HG03432 (cell line): ENCODE measurements around the gene RASGRF1.
A peak's percentile ranks its signal among the peaks of the same experiment; 100 is the strongest.

Source experiments
- ATAC-seq: cut with Tn5 transposase; IDR thresholded peaks from one replicate; pipeline ENCODE4 v1.9.1; 2021; ENCODE audit warnings: mild to moderate bottlenecking, moderate library complexity; ENCODE audit not compliant: unreplicated experiment

RASGRF1 gene

DNA sequence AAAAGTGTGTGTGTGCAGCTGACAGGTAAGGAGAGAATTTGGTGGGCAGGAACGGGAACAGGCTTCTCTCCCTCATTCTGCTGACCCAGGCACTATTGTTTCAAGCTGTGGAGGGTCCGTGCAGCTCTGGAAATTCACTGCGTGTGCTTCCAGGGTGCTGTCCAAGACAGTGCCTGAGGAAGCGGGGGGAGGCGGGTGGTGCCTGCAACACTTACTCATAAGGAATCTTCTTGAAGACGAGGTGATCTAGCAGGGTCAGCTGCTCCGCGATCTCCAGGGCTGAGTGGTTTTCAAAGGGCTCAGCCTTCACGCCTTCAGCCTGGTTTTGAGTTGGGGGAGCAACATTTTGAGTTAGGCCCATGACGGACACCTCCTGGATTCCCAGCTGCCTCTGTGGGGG, 99.1 kb downstream of the RASGRF1 start:
- ATAC-seq = no peak

DNA sequence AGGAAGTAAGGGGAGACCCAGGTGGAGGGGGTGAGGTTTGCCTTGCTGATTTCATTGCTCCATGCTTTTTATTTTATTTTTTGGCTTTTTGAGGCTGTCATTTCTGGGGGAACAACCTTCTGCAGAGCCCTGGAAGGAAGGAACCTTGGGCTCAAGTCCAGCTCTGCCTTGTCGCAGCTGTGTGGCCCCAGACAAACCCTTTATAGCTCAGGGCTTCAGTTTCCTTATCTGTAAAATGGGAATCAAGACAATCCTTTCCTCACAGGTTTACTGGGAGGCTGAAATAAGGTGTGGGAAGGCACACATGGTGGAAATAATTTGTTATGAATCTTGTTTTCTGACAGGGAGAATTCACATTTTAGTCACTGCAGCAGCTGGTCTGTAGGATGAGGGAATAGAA, 100.3 kb downstream of the RASGRF1 start:
- no peak for ATAC-seq

DNA sequence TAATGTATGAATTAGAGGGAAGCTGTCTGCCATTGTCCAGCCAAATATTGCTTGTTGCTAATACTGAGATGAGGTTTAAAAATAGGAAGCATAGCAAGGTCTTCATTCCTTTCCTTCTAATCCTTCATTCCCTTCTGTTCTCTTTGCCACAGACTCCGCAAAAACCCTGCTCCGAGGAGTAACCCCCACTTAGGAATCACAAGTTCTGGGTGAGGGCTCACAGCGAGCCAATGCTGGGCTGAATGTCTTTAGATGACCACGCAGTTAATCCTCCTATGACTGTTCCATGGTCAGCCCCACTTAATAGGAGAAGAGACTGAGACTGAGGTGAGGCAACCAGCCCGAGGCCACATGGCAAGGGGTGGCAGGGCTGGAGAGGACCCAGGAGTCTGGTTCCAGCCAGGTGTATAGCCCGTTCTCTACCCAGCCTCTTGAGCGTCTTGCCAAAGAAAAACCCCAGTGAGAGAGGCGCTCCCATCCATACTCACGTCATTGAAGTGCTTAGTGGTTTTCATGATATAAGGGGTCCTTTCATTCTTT, 100.8 kb downstream of the RASGRF1 start:
- ATAC-seq = no peak

DNA sequence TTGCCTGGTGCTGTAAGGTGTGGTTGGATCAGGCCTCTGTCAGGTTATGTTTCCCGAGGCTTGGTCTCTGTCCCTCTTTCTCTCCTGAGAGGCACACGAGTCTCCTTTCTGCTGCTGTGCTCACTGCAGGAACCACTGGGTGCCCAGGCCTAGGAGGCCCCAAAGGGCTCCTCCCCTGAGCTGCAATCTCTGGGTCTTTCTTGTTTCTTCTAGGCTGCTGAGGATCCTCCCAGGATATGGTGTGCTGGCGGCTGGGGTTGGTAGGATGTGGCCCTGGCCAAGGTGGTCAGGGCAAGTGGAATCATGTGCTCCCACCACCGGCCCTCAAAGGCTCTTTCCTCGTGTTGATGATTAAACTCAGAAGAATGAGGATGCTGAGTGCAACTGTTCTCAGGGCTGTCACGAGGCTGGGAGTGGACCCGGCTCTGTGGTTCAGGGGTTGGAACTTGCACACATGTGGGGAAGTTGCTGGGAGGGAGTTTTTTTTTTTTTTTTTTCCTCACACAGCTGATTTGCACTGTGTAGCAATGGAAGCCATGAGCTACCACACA, 102.1 kb downstream of the RASGRF1 start:
- peak; percentile 70 for ATAC-seq

DNA sequence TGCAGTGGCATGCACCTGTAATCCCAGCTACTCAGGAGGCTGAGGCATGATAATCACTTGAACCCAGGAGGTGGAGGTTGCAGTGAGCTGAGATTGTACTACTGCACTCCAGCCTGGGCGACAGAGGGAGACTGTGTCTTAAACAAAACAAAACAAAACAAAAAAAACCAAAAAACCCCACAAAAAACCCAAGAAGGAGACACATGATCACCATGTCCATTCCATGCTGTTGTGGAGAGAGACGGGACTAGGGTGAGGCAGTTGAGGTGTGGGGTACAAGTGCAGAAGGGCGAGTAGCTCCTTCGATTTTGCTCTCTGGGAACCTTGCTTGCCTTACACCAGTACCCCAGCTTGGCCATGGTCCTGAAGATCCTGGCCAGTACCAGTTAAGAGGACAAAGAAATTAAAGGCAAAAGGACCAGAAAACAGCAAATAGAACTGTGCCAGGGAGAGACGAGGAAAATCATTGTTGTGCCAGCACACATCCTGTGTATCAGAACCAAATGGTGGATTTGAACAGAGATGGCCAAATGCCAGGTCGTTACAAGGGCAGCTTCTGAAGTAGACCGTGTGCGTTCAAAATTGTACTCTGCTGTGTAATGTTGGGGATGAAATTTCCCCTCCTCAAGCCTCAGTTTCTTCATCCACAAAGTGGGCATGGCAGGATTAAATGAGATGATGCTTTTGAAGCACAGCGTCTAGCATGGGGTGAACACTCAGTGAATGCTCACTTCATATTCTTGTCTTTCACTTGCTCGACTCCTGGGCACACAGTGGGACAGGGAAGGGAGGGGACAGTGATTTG, 102.8 kb downstream of the RASGRF1 start:
- ATAC-seq = no peak

DNA sequence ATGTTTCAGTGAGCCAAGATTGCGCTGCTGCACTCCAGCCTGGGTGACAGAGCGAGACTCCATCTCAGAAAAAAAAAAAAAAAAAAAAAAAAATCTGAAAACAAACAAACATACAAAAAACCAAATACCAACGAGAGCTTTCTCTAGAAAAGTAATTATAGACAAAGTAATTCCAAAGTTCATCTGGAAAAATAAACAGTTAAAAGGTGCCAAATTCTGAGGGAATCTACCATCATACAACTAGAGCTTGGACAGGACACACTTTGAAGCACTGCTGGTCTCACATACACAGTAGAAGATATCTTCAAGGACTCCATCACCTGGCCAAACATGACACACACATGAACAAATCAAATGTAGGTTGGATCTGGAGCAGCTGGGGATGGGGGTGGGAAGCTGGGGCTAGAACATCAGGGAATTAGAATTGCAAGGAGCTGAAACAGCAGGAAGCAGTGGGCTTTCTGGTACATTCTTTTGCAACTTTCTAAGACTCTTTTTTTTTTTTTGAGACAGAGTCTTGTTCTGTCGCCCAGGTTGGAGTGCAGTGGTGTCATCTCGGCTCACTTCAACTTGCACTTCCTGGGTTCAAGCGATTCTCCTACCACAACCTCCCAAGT, 104.6 kb downstream of the RASGRF1 start:
- no peak for ATAC-seq

DNA sequence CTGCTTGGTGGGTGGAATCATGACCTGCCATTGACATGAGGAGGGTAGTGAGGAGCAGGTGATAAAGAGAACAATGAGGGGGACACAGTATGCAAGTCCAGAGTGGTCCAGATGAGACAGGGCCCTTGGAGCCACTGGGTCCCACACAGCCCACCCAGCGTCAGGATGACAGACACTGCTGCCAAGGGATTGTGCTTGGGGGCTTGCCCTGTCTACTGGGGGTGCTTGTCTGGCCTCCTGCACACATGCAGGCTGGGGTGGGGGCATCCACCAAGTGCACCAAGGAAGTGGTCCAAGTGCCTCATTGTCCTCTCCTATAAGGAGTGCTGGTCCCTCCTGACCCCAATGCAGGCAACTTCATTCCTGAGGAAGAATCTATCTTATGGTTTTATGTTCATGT, 106.5 kb downstream of the RASGRF1 start:
- ATAC-seq = no peak

DNA sequence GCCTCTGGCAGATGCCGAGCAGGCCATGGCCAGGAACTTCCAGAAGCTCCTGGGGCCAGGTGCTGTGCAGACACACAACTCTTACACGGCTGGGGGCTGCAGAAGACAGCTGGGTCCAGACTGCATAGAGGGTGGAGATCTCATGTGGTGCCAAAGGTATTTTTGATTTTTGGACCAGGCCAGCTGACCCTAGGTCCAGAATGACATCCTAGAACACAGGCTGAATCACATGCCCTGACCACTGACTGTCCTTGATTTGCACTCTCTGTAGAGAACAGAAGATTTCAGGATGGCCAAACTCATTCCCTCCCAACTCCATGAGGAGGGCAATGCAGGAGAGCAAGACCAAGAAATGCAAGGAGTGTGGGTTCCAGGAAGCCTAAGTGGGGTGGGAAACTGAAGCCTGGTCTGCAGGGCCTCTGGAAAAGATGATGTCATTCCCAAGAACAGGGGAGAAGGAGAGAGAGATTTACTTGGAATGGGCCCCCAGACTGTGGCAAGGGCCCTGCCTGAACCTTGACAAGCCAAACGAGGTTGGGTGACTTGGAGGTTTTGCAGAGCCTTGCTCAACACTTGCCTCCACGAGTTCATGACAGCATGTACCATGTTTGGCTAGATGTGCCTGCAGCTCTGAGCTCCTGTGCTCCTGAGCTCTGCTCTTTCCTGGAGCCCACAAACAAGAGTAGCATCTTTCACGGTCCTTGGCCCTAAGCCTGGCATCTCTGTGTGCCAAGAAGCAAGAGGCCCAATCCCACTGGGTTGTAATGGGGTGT, 107.2 kb downstream of the RASGRF1 start:
- no peak for ATAC-seq

DNA sequence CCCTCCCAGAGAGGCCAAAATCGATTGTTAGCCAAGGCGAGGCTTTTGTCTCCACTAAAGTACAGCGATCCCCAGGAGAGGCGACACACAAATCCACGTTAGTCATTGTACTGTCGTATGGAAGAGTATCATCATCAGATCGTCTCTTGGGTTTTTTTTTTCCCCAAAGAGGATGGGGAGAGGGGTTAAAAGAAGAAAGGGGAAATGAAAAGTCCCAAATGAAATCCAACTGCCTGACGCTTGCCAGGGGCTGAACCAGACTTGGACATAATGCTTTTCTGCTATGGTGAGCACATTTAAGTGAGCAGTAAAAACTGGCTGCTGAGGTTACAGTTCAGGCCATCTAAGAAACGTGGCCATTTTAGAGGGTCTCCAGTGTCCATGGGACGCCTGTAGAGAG, 107.8 kb downstream of the RASGRF1 start:
- ATAC-seq = no peak

DNA sequence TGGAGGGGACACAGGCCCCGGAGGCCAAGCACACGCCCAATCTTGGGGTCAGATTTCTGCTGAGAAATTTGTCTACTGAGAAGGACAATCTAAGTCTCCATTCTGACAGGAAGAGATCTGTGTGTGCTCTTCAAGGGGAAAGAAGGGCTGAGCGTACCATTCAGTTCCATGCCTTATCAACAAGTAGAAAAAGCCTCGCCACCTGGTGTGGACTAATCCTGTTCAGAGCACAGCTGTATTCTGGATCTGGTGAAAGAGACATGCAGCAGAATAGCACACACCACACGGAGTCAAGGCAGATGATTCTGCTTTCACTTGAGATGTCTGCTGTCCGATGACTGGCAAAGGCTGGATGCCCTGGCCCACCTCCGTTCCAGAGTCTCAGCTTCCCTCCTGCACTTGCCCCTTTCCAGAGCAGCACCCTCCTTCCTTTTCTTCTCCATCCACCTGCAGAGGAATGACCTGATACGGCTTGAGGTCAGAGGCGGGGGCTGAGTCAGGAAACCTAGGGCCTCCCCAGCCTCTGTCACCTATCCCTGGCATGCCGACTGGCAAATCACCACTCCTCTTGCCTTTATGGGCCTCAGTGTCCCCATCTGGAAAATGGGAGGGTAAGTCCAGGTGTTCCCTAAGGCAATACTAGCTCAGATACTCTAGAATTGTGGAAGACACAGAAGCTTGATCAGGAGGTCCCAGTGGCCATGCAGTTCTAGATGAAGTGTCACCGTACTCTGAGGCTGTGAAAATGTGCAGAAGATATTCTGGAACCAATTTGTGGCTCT, 108.9 kb downstream of the RASGRF1 start:
- no peak for ATAC-seq

DNA sequence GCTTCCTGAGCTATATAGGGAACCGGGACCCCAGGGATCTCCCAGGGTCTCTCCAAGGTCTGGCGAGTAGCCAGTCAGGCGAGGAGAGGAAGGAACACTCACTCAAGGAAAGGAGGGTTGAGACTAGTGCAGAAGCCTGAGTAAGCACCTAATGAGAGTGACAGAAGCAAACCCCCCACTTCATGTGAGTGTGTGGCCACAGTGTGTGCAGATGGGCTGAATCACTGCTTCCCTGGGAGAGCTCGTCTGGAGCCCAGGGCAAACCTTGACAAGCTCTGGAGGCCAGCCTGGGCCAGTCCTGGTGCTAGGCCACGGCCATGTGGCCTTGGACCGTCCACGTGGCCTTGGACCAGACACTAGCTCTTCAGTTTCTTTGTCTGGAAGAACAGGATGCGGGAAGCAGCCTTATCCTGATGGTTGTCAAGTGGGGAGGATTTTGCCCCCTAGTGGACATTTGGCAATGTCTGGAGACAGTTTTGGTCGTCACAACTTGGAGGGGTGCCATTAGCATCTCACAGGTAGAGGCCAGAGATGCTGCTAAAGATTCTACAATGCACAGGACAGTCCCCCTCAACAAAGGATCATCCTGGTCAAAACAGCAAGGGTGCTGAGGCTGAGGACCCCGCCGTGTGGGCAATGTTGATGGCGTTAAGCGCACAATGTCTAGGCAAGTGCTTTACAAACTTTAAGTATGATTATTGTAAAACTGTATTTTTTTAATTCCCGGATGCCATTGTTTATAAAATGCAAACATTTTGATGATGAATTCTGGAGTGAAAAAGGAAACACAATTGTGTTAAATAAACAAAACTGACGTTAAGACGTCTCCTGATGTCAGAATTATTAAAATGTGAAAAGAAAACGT, 110.9 kb downstream of the RASGRF1 start:
- no peak for ATAC-seq

DNA sequence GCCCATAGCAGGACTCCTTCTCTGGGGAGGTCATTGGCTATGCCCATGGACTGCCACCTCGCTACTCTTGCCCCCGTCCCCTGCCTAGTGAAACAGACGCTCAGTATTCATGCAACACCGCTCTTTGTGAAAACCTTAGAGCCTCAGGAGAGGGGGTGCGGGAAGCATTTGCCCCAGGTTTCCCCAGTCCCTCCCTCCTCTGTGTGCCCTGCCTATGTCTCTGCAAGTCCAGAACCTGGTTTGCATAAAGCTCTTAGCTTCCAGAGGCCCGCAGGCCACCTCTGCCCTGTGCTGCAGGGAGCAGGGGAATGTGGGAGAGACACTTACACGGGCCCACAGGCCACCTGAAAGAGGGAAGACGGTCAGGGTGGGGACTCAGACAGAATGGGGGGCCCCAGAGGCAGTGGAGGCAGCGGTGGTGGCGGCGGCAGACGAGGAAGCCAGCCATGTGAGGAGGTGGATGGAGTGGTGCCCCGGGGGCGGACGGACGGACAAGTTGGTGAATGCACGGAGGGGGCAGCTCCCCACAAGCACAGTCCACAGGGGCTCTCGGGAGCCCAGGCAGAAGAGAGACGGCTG, 111.9 kb downstream of the RASGRF1 start:
- no peak for ATAC-seq

DNA sequence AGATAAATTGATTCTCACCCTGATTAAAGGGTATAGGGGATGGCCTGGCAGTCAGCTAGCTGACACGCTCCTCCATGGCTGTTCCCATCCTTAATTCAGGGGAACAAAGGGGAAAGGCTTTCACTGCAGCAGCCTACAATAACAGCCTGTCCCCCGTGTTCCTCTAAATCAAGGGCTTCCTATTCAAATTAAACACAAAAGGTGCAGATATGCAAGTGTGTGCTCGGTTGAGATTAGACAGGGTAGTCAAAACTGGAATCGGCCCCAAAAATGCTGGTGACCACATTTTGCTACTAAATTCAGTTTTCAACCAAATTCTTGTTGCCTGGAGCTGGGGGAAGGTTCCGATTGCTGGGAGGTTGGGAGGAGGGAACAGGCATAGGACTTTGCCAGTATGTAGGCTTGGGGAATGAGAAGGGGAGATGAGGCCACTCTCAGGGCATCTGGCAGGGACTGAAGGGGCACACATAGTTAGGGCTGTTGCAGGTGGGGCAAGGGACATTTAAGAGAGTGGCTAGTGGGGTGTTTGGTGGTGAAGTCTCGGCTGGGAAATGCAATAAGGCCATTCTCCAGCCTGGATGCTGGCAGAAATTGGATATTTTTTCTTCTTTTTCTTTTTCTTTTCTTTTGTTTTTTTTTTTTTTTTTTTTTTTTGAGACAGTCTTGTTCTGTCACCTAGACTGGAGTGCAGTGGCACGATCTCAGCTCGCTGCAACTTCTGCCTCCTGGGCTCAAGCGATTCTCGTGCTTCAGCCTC, 112.8 kb downstream of the RASGRF1 start:
- peak; percentile 37 for ATAC-seq

DNA sequence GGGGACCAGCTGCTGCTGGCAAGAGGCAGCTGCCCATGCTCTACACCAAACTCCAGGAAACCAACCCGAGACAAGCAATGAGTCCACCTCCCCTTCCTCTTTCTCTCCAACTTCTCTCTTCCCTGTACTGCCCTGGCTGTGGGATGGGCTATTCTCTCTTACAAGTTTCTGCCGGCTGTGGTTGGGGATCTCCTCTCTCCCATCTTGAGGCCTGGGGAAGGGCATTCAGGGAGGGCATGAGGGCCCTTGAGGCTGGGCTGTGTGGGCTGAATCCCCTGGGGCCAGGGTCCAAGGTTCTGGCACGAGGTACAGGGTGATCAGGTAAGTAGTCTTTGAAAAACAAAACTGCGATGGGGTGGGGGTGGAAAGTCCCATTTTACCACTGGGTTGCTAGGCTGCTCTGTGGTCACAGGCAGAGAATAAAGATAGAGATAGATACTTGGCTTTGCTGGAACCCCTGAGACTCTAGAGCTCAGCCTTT, 113.4 kb downstream of the RASGRF1 start:
- ATAC-seq = peak; percentile 68

DNA sequence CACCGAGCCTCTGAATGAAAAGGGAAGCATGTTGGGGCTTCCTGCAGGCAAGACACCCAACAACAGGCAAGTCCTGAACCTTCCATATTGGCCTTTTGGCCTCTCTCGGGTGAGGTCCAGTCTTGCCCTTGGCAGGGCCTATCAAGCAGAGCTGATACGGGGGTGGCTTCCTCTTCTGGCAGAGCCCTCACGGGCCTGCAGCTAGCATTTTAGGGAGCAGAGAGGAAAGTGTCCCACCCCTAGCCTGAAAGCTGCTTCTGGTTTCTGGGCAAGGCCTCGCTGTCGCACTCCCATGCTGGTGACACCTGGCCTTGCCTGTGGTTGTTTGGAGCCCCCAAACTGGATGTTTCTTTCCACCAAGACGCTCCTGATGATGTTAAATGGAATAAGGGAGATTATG, 113.9 kb downstream of the RASGRF1 start:
- peak; percentile 9 for ATAC-seq

DNA sequence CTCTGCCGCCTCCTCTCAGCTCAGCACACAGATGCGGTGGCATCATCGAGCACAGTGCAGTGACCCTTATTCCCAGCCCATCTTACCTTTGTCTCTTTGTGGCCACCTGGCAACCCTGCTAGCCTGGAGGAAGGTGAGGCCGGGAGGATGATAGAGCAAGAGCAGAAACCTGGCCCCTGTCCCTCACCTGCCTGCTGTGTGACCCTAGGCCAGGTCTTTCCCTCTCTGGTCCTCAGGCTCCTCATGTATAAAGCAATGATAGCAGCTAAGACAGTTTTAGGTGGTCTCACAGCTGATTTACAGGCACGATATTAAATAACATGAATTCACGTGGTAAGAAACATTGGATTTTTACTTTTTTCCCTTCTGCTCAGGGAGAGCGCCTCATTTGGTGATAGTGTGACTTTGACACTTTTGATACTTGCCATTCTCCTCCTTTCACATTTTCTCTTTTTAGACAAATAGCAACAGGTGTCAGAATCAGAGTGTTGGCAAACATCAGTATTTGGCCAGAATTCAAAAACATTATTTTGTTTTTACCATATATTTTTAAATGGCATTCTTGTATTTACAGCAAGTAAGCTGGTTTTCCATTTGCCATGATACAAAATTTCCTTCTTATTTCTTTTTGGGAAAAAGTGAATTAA, 116.2 kb downstream of the RASGRF1 start:
- ATAC-seq = no peak

DNA sequence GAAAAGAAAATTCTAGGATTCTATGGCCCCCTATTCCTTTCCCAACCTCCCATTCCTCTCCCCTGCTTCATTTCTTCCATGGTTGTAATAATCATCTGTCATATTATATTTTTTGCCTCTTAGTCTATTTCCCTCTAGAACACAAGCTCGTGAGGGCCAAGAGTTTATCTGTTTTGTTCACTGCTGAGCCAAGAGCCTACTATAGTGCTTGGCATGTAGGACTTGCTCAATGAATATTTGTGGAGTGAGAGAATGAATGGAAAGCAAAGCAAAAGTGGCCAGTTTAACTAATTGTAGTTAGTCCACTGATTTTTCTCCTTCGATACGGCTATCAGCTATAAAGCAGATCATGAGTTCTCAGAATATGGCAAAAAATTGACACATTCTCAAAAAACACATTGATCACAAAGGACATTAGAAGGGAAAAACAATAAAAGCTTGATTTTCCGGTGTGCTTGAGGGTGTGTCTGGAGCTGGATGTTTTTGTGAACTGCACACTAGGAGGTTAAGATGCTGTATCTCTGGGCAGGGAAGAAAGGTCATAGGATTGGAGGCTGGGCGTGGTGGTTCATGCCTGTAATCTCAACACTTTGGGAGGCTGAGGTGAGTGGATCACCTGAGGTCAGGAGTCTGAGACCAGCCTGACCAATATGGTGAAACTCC, 120.8 kb downstream of the RASGRF1 start:
- no peak for ATAC-seq
